ENCODE data around the gene DRAM2.
"Not testable (repeated sequence)": the region's sequence is repeated elsewhere in the genome, so short reads cannot be mapped to it uniquely, and the experiment has no call there.

The DRAM2 gene

GRCh38 chr1:111077312-111077711, 62.6 kb downstream of the DRAM2 start:
- DNase-seq, result not testable (repeated sequence)
